B cell (primary cell): ENCODE results near the gene DMRTA1.

ENCODE experiments used
- EZH2 ChIP-seq: IDR thresholded peaks from 2 replicates; pipeline ENCODE4 v1.6.1; 2012; ENCODE audit warnings: borderline replicate concordance, low read depth, mild to moderate bottlenecking, moderate library complexity, low read length; ENCODE audit not compliant: insufficient read depth, poor library complexity, severe bottlenecking
- TF ChIP-seq, protein P1 (sequence below): fragments of 200-600 bp; IDR thresholded peaks from one replicate; pipeline ENCODE4 v1.8.0; 2022; ENCODE audit warnings: antibody characterized with exemption, mild to moderate bottlenecking

DNA sequence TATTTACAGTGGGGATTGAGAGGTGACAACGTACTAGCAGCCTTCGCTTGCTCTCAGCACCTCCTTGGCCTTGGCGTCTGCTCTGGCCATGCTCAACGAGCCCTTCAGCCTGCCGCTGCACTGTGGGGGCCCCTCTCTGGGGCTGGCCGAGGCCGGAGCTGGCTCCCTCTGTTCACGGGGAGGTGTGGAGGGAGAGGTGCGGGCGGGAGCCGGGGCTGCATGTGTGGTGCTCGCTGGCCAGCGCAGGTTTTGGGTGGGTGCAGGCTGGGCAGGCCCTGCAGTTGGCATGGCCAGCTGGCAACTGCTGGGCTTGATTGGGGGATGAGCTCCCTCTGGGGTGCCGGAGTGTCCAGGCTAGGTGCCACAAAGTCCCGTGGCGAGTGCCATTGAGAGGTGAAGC is 5.8 kb upstream of the DMRTA1 start:
- TF ChIP-seq, protein P1, sequence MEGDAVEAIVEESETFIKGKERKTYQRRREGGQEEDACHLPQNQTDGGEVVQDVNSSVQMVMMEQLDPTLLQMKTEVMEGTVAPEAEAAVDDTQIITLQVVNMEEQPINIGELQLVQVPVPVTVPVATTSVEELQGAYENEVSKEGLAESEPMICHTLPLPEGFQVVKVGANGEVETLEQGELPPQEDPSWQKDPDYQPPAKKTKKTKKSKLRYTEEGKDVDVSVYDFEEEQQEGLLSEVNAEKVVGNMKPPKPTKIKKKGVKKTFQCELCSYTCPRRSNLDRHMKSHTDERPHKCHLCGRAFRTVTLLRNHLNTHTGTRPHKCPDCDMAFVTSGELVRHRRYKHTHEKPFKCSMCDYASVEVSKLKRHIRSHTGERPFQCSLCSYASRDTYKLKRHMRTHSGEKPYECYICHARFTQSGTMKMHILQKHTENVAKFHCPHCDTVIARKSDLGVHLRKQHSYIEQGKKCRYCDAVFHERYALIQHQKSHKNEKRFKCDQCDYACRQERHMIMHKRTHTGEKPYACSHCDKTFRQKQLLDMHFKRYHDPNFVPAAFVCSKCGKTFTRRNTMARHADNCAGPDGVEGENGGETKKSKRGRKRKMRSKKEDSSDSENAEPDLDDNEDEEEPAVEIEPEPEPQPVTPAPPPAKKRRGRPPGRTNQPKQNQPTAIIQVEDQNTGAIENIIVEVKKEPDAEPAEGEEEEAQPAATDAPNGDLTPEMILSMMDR, result no peak
- TF ChIP-seq EZH2, result no peak
